CD8-positive, alpha-beta memory T cell (primary cell): ENCODE results near the gene ONECUT3. TPM values are rescaled to one million over a fixed set of nuclear protein-coding genes. Genes with fewer than 3 reads are reported as not detected.

Experiments
- CTCF ChIA-PET: fragments of 350-600 bp; sonication (Branson Sonifier 250); formaldehyde crosslinking; loops from one replicate; lab custom pipeline; 2021; ENCODE audit warnings: antibody characterized with exemption; lab: Charles Lee
- POLR2A ChIA-PET: fragments of 350-600 bp; sonication (Branson Sonifier 250); formaldehyde crosslinking; loops from one replicate; lab custom pipeline; 2021; ENCODE audit warnings: antibody characterized with exemption; lab: Charles Lee
- DNase-seq, 5 donors: peaks; one replicate each; pipeline versions ENCODE4 v3.0.0 to v3.0.0-alpha.2; 2020 to 2022; ENCODE audit warnings: mixed read lengths in 1 of 5
- H3K27ac ChIP-seq: one replicate; pipeline ENCODE4 v1.7.0; 2013; ENCODE audit warnings: low read depth, mild to moderate bottlenecking, low read length, moderate library complexity
- H3K27me3 ChIP-seq: 2 replicates; pipeline ENCODE4 v1.7.0; 2013; ENCODE audit warnings: low read length, mild to moderate bottlenecking; ENCODE audit not compliant: insufficient read depth, poor library complexity, severe bottlenecking
- H3K36me3 ChIP-seq: 2 replicates; pipeline ENCODE4 v1.7.0; 2013; ENCODE audit warnings: mild to moderate bottlenecking, low read length, moderate library complexity; ENCODE audit not compliant: insufficient read depth
- H3K4me1 ChIP-seq: 2 replicates; pipeline ENCODE4 v1.7.0; 2013; ENCODE audit warnings: mild to moderate bottlenecking, low read length, moderate library complexity; ENCODE audit not compliant: insufficient read depth
- H3K4me3 ChIP-seq: 2 replicates; pipeline ENCODE4 v1.7.0; 2013; ENCODE audit warnings: mild to moderate bottlenecking, low read length
- H3K9me3 ChIP-seq: 2 replicates; pipeline ENCODE4 v1.7.0; 2013; ENCODE audit warnings: mild to moderate bottlenecking, low read length
- H3K27ac Mint-ChIP-seq, 8 donors: one replicate each; pipeline ENCODE4 v1.8.0; 2020 to 2021; ENCODE audit warnings: mixed read lengths in 8 of 8, mild to moderate bottlenecking in 6 of 8, inconsistent platforms in 3 of 8, moderate library complexity in 3 of 8
- H3K27me3 Mint-ChIP-seq, 2 donors: one replicate each; pipeline ENCODE4 v1.8.0; 2020 to 2021; ENCODE audit warnings: mixed read lengths in 2 of 2, mild to moderate bottlenecking in 1 of 2, moderate library complexity in 1 of 2
- H3K36me3 Mint-ChIP-seq, 3 donors: one replicate each; pipeline ENCODE4 v1.8.0; 2020 to 2021; ENCODE audit warnings: mixed read lengths in 3 of 3, inconsistent platforms in 1 of 3, mild to moderate bottlenecking in 1 of 3
- H3K4me1 Mint-ChIP-seq, 3 donors: one replicate each; pipeline ENCODE4 v1.8.0; 2020 to 2021; ENCODE audit warnings: mixed read lengths in 3 of 3, inconsistent platforms in 1 of 3, mild to moderate bottlenecking in 1 of 3
- H3K4me3 Mint-ChIP-seq, 7 donors: one replicate each; pipeline ENCODE4 v1.8.0; 2020 to 2021; ENCODE audit warnings: mixed read lengths in 7 of 7, mild to moderate bottlenecking in 6 of 7, moderate library complexity in 4 of 7, inconsistent platforms in 2 of 7
- H3K9me3 Mint-ChIP-seq, 5 donors: one replicate each; pipeline ENCODE4 v1.8.0; 2020 to 2022; ENCODE audit warnings: mixed read lengths in 5 of 5, mild to moderate bottlenecking in 3 of 5, moderate library complexity in 2 of 5, inconsistent platforms in 1 of 5
- polyA plus RNA-seq: library from polyadenylated mRNA; unstranded; fragments of 300-500 nt; fragmentation: Illumina TruSeq; gene quantifications from one replicate; pipeline ENCODE4 v1.2.3, GENCODE V29; 2021
- total RNA-seq, 2 experiments: library from RNA; stranded (reverse); gene quantifications; one replicate each; pipeline ENCODE4 v1.2.3, GENCODE V29; 2021

The ONECUT3 gene
- total and polyA plus RNA-seq, 3 experiments from 2014 or later, result not detected

DNA sequence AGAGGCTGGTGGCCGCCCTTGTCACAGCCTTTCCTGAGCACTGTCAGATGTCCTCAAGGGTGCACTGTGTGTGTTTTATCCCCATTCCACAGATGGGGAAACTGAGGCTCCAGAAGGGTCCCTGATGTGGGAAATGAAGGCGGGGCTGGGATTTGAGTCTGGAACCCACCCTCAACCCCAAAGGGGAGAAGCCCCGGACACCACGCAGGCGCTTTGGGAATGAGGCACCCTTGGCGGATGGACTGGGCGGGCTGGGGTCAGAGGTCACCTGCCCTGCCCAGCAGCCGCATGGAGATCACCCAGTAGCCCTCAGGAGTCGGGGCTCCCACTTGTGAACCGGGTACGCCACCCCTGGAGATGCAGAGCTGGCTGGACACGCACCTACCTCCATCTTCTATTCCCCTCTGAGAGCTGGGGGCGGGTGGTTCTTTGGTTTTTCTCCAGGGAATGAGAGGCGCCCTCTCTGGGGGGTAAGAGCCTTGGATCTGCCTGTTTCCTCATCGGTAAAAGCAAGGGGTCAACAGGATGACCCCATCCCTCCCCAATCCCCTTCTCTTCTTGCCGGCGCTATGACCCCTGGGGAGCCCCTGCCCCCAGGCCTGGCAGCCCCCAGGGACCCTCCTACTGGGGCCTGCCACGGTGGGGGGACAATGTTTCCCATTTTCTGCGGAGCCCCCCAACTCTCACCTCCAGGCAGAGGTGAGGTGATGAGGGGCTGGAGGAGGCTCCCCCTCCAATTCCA is 8.3 kb upstream of the ONECUT3 start:
- peaks cover 41% of the 10 kb centered on the region for H3K27me3 ChIP-seq

DNA sequence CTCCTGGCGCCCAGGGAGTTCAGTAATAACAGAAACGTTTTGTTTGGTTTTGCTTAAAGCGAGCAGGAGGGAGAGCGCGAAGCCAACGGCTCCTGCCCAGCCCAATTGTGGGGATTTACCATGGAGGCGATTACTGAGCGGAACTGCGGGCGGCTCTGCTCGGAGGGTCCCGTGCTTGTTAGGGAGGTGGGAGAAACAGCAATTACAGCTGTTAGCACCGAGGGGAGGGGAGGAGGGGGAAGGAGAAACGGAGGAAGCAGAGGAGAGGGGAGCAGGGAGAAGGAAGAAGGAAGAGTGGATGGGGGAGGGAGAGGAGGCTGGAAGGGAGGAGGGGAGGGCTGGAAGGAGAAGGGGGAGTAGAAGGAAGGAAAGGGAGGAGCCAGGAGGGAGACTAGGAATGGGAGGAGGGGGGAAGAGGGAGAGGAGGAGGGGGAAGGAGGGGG is 7.7 kb upstream of the ONECUT3 start:
- H3K36me3 ChIP-seq, result no peaks in the 10 kb centered on the region
- H3K4me3 ChIP-seq, result no peak overlapping the region
- H3K4me1 Mint-ChIP-seq, result peaks cover 9 to 14% (median 11%) of the 10 kb centered on the region in 3 donors
- H3K4me1 ChIP-seq, result peaks cover 31% of the 10 kb centered on the region
- no peaks in the 10 kb centered on the region for H3K36me3 Mint-ChIP-seq
- DNase-seq, result no peak
- H3K27me3 Mint-ChIP-seq, result peaks cover 21 to 36% of the 10 kb centered on the region in 2 donors
- H3K27ac Mint-ChIP-seq, result no peak overlapping the region
- H3K27me3 ChIP-seq, result peaks cover 47% of the 10 kb centered on the region
- POLR2A ChIA-PET, result no interaction called here
- no peak overlapping the region for H3K27ac ChIP-seq
- no peak overlapping the region for H3K4me3 Mint-ChIP-seq
- no peaks in the 10 kb centered on the region for H3K9me3 ChIP-seq
- peaks cover 0 to 2% (median 0%) of the 10 kb centered on the region in 5 donors for H3K9me3 Mint-ChIP-seq
- CTCF ChIA-PET, result no interaction called here

More for the DNA sequence above, 8.3 kb upstream of the ONECUT3 start:
- Histone ChIP-seq H3K36me3 (no peaks in the 10 kb centered on the region), H3K4me1 (peaks cover 25% of the 10 kb centered on the region), H3K9me3 (no peaks in the 10 kb centered on the region), H3K27ac (no peak overlapping the region), H3K4me3 (no peak overlapping the region)
- H3K9me3 Mint-ChIP-seq, result peaks cover 0 to 4% (median 3%) of the 10 kb centered on the region in 5 donors
- H3K27me3 Mint-ChIP-seq, result peaks cover 21 to 35% of the 10 kb centered on the region in 2 donors
- H3K36me3 Mint-ChIP-seq, result no peaks in the 10 kb centered on the region
- H3K4me3 Mint-ChIP-seq, result no peak overlapping the region
- no peak for DNase-seq
- peaks cover 6 to 10% (median 8%) of the 10 kb centered on the region in 3 donors for H3K4me1 Mint-ChIP-seq
- no peak overlapping the region for H3K27ac Mint-ChIP-seq
- CTCF ChIA-PET, result no interaction called here
- POLR2A ChIA-PET, result no interaction called here

DNA sequence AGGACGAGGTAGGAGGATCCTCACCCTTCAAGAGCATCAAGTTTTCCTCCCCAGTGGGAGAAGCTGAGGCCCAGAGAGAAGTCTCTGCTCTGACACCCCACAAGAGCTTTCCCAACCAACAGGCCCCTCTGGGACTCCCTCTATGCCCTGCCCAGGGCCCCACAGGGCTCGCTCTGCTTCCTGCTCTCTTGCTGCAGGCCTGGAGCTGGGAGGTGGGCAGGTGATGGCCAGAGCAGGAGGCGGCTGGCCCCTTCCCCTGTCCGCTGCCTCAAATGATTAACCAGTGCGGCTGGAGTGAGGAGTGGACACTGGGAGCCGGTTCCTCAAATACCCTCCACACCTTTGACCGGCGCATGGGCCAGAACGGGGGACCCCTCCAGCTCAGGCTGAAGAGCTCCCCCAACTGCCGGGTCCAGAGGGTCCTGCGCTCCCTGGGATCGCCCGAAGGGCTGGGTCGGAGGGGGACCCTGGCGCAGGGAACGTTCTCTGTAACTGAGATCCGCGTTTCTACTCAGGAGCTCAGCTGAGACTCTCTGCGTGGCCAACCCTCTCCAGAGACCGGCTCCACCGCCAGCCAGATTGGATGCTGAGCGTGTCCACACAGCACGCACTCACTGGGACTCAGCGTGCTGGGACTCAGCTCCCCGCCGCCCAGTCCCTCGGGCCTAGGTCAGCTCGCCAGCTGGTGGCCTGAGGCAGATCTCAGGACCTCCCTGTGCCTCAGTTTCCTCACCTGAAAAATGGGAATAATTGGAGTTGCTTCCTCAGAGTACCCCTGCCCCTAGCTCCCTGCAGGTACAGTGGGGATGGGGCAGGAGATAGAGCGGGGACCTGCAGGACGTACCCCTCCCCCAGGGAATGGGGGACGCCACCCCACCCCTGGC is 6.7 kb upstream of the ONECUT3 start:
- no peak overlapping the region for H3K4me3 Mint-ChIP-seq
- Histone ChIP-seq H3K4me3 (no peak overlapping the region), H3K9me3 (no peaks in the 10 kb centered on the region), H3K36me3 (no peaks in the 10 kb centered on the region), H3K27ac (no peak overlapping the region), H3K4me1 (peaks cover 31% of the 10 kb centered on the region), H3K27me3 (peaks cover 57% of the 10 kb centered on the region)
- CTCF ChIA-PET, result interaction anchor here (0.6 kb wide), 1 partner anchor 79 kb away, joined by 3 read pairs; no protein-coding TSS in a partner anchor
- DNase-seq, result no peak
- peaks cover 11 to 18% (median 11%) of the 10 kb centered on the region in 3 donors for H3K4me1 Mint-ChIP-seq
- H3K9me3 Mint-ChIP-seq, result peaks cover 0 to under 1% (median 0%) of the 10 kb centered on the region in 5 donors
- no peaks in the 10 kb centered on the region for H3K36me3 Mint-ChIP-seq
- peaks cover 30 to 44% of the 10 kb centered on the region in 2 donors for H3K27me3 Mint-ChIP-seq
- H3K27ac Mint-ChIP-seq, result peak overlapping the region in 2 of 8 donors; percentile 33 to 34
- POLR2A ChIA-PET, result no interaction called here

DNA sequence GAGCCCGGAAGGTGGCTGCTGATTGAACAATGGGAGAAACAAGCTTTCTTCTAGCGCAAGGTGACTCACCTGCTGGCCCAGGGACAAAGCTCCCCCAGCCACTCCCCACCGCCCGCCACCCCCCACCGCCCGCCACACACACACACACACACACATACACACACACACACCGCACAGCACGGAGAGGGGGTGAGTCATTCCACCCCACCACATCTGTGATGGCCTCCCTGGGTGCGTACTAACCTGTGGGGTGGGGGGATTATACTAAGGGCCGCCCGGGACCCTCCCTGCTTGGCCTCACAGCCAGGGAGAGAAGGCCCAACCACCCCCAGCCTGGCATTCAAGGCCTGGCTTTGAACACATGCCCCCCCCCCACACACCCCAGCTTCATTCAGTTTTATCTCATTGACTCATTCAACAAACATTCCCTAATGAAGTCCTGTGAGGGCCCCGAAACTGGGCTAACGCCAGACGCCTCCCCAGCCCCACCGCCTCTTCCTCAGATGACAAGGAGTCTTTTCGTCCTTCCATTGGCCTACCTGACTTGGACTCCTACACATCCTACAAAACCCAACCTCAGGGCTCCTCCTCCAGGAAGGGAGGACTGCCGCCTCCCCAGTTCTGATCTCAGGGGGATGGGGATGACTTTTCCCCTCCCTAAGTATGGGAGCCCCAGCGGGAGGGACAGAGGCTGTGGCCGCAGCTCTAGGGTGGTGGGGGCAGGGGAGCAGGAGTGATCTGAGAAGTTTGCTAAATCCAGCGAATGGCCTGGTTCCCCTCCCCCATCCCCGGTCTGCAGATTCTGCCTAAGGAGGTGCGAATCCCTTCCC is 5.8 kb upstream of the ONECUT3 start:
- POLR2A ChIA-PET, result no interaction called here
- H3K9me3 ChIP-seq, result no peaks in the 10 kb centered on the region
- peak overlapping the region; percentile 74 for H3K27ac ChIP-seq
- no peaks in the 10 kb centered on the region for H3K9me3 Mint-ChIP-seq
- H3K27me3 ChIP-seq, result peaks cover 66% of the 10 kb centered on the region
- DNase-seq, result peak in 1 of 5 donors; percentile 72
- H3K4me3 ChIP-seq, result no peak overlapping the region
- CTCF ChIA-PET, result interaction anchor here (0.6 kb wide), 2 partner anchors 78 kb away, joined by 3 read pairs; no protein-coding TSS in a partner anchor
- H3K4me1 ChIP-seq, result peaks cover 31% of the 10 kb centered on the region
- H3K4me1 Mint-ChIP-seq, result peaks cover 11 to 18% (median 11%) of the 10 kb centered on the region in 3 donors
- no peaks in the 10 kb centered on the region for H3K36me3 ChIP-seq
- peak overlapping the region in 2 of 8 donors; percentile 17 to 34 for H3K27ac Mint-ChIP-seq
- H3K27me3 Mint-ChIP-seq, result peaks cover 37 to 51% of the 10 kb centered on the region in 2 donors
- H3K36me3 Mint-ChIP-seq, result no peaks in the 10 kb centered on the region
- peak overlapping the region in 6 of 7 donors; percentile 58 to 75 (median 68) for H3K4me3 Mint-ChIP-seq

DNA sequence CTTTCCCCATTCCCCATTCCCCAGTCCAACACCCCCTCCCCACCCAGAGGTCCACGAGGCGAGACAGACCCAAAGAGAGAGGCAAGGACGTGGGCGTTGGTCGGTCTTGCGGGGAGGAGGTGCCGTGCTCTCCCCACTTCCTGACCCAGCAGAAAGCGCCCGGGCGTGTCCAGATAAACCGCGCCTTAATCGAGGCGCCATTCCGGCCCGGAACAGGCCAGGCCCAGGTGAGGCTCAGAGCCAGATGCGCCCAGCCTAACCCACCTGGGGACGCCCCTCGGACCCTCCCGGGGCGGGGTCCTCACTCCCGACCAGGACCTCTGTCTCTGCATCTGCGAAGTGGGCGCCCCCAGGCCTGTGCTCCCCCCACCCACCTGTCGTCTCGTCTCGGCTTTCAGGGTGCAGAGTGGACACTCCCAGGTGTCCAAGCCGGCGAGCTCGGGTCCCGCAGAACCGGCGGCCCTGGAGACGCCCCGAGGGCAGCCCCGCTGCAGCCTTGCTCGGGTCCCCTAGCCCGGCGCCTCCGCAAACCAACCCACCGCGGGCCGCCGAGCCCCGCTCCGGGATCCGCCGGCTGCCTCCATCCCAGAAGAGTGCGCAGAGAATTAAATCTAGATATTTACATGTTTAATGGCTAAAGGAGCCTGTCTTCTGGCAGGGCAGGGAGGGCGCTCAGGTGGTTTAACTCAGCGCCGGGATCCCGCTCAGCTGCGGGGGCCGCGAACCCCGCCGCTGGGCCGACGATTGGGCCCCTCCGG is 5.0 kb upstream of the ONECUT3 start:
- ChIA-PET CTCF (interaction anchor here (0.6 kb wide), 1 partner anchor 77 kb away, joined by 3 read pairs; no protein-coding TSS in a partner anchor), POLR2A (no interaction called here)
- peaks cover 31% of the 10 kb centered on the region for H3K4me1 ChIP-seq
- Mint-ChIP-seq H3K4me3 (peak overlapping the region in 6 of 7 donors; percentile 58 to 75 (median 68)), H3K27me3 (peaks cover 38 to 56% of the 10 kb centered on the region in 2 donors), H3K9me3 (no peaks in the 10 kb centered on the region), H3K27ac (no peak overlapping the region), H3K4me1 (peaks cover 11 to 20% (median 11%) of the 10 kb centered on the region in 3 donors), H3K36me3 (no peaks in the 10 kb centered on the region)
- H3K4me3 ChIP-seq, result no peak overlapping the region
- H3K9me3 ChIP-seq, result no peaks in the 10 kb centered on the region
- H3K27ac ChIP-seq, result peak overlapping the region; percentile 74
- DNase-seq, result no peak
- peaks cover 71% of the 10 kb centered on the region for H3K27me3 ChIP-seq
- H3K36me3 ChIP-seq, result no peaks in the 10 kb centered on the region

DNA sequence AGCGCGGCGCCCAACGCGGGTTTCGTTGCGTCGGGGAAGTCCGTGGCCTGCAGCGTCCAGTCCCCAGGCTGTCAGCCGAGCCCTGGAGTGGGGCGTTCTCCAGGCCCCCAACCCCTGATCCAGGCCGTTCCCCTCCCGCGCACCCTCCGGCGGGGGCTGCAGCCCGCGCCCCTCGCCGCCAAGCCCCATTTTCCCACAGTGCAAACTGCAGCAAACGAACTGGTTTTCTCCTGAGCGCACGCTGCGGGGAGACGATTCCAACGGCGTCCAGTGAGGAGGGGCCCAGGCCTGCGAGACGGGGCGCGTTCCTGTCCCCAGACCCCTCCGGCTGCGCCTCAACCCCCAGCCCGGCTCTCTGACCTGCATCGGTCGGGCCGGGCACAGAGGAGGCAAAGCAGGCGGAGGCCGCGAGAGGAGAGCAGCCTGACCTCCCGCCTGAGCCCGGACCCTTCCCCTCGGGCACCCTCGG is 4.4 kb upstream of the ONECUT3 start:
- H3K9me3 ChIP-seq, result no peaks in the 10 kb centered on the region
- peaks cover 36 to 56% of the 10 kb centered on the region in 2 donors for H3K27me3 Mint-ChIP-seq

More for the DNA sequence above, 4.4 kb upstream of the ONECUT3 start:
- no peak for DNase-seq
- H3K4me3 Mint-ChIP-seq, result no peak overlapping the region
- peaks cover 31% of the 10 kb centered on the region for H3K4me1 ChIP-seq
- H3K36me3 ChIP-seq, result no peaks in the 10 kb centered on the region
- peaks cover 11 to 20% (median 11%) of the 10 kb centered on the region in 3 donors for H3K4me1 Mint-ChIP-seq
- peak overlapping the region; percentile 74 for H3K27ac ChIP-seq
- no peaks in the 10 kb centered on the region for H3K36me3 Mint-ChIP-seq
- H3K4me3 ChIP-seq, result no peak overlapping the region
- CTCF ChIA-PET, result no interaction called here
- H3K27ac Mint-ChIP-seq, result no peak overlapping the region
- H3K9me3 Mint-ChIP-seq, result no peaks in the 10 kb centered on the region
- peaks cover 71% of the 10 kb centered on the region for H3K27me3 ChIP-seq
- POLR2A ChIA-PET, result no interaction called here
